Stimulated activated CD8-positive, alpha-beta memory T cell treated with anti-CD3 and anti-CD28 coated beads, Interleukin-4, amount 100 ng/mL, for 4 hours (primary cell): Measurements from ENCODE around the gene TPCN1.

Experiments
- DNase-seq, 2 donors: peaks; one replicate each; pipeline ENCODE4 v3.0.0-alpha.2; 2020; ENCODE audit warnings: low read depth in 2 of 2, low spot score in 1 of 2

The TPCN1 gene

GRCh38 chr12:113239811-113240331 is 18.6 kb downstream of the TPCN1 start:
- no peak for DNase-seq

GRCh38 chr12:113240395-113240794 is 19.1 kb downstream of the TPCN1 start:
- DNase-seq: no peak

- no peak for DNase-seq
Measured at GRCh38 chr12:113241191-113242025, 20.1 kb downstream of the TPCN1 start.

- DNase-seq: no peak
Measured at GRCh38 chr12:113242026-113242418, 20.8 kb downstream of the TPCN1 start.

GRCh38 chr12:113242560-113242959 is 21.3 kb downstream of the TPCN1 start:
- DNase-seq: no peak

GRCh38 chr12:113244047-113244460 is 22.8 kb downstream of the TPCN1 start:
- no peak for DNase-seq

- no peak for DNase-seq
Measured at GRCh38 chr12:113244478-113244958, 23.3 kb downstream of the TPCN1 start.

- no peak for DNase-seq
Measured at GRCh38 chr12:113245695-113246477, 24.6 kb downstream of the TPCN1 start.

GRCh38 chr12:113246478-113247122 is 25.3 kb downstream of the TPCN1 start:
- DNase-seq: no peak

- DNase-seq: no peak
Measured at GRCh38 chr12:113247123-113248050, 26.1 kb downstream of the TPCN1 start.

GRCh38 chr12:113248051-113248825 is 27.0 kb downstream of the TPCN1 start:
- no peak for DNase-seq

GRCh38 chr12:113248842-113249435 is 27.7 kb downstream of the TPCN1 start:
- DNase-seq: no peak

- no peak for DNase-seq
Measured at GRCh38 chr12:113249546-113249945, 28.3 kb downstream of the TPCN1 start.

- no peak for DNase-seq
Measured at GRCh38 chr12:113250045-113250444, 28.8 kb downstream of the TPCN1 start.

GRCh38 chr12:113251404-113252070 is 30.3 kb downstream of the TPCN1 start:
- no peak for DNase-seq

GRCh38 chr12:113252494-113252893 is 31.2 kb downstream of the TPCN1 start:
- no peak for DNase-seq

- DNase-seq: no peak
Measured at GRCh38 chr12:113253532-113254285, 32.4 kb downstream of the TPCN1 start.

- no peak for DNase-seq
Measured at GRCh38 chr12:113254298-113254697, 33.0 kb downstream of the TPCN1 start.
